IMR-90 (cell line): ENCODE measurements around the gene RSU1. TPM values are rescaled to one million over a fixed set of nuclear protein-coding genes. Genes with fewer than 3 reads are reported as not detected.

Source experiments
- ATAC-seq: fragments of 200-7000 bp; cut with Tn5 transposase; 2 replicates; pipeline ENCODE4 v1.9.1; 2020; ENCODE audit warnings: low read depth, mild to moderate bottlenecking, moderate library complexity
- BruUV-seq: library from RNA; stranded (reverse); fragments of 400-500 nt; replicated peaks from 2 replicates; lab custom pipeline; 2021; lab: Mats Ljungman, UMichigan
- CTCF ChIA-PET: fragments of 300-600 bp; formaldehyde crosslinking; extraction: SDS; loops from one replicate; lab custom pipeline; 2021; ENCODE audit warnings: antibody characterized with exemption; lab: Yijun Ruan, JAX
- POLR2A ChIA-PET: fragments of 300-600 bp; sonication (Branson Sonifier 250); formaldehyde crosslinking; loops from one replicate; lab custom pipeline; 2022; ENCODE audit warnings: antibody characterized with exemption; ENCODE audit not compliant: unreplicated experiment; lab: Charles Lee
- DNase-seq: peaks from one replicate; pipeline ENCODE4 v3.0.0; 2013
- H2AFZ ChIP-seq: replicated peaks from 2 replicates; pipeline ENCODE3; 2013; ENCODE audit warnings: low read length, mild to moderate bottlenecking; ENCODE audit not compliant: poor library complexity
- H2AK5ac ChIP-seq: 2 replicates; pipeline ENCODE4 v1.6.1; 2013; ENCODE audit warnings: low read depth, low read length, inconsistent platforms
- H2AK9ac ChIP-seq: replicated peaks from 2 replicates; pipeline ENCODE3; 2013; ENCODE audit warnings: mild to moderate bottlenecking, low read depth, low read length, moderate library complexity; ENCODE audit not compliant: poor library complexity
- H2BK120ac ChIP-seq: 2 replicates; pipeline ENCODE4 v1.6.1; 2013; ENCODE audit warnings: low read depth, low read length, inconsistent platforms
- H2BK15ac ChIP-seq: 3 replicates; pipeline ENCODE4 v1.6.1; 2013; ENCODE audit warnings: low read depth, low read length, inconsistent platforms
- H2BK20ac ChIP-seq: 2 replicates; pipeline ENCODE4 v1.6.1; 2013; ENCODE audit warnings: low read depth, mild to moderate bottlenecking, inconsistent platforms, low read length, moderate library complexity
- H2BK5ac ChIP-seq: 2 replicates; pipeline ENCODE4 v1.6.1; 2013; ENCODE audit warnings: mild to moderate bottlenecking, low read depth, low read length, inconsistent platforms; ENCODE audit not compliant: poor library complexity, severe bottlenecking
- H3K14ac ChIP-seq: replicated peaks from 2 replicates; pipeline ENCODE4 v1.6.1; 2013; ENCODE audit warnings: low read depth, low read length, inconsistent platforms
- H3K18ac ChIP-seq: 2 replicates; pipeline ENCODE4 v1.6.1; 2013; ENCODE audit warnings: low read depth, low read length, control low read depth
- H3K23ac ChIP-seq: 2 replicates; pipeline ENCODE4 v1.6.1; 2013; ENCODE audit warnings: low read depth, low read length, inconsistent platforms
- H3K27ac ChIP-seq: 2 replicates; pipeline ENCODE4 v1.5.1; 2013; ENCODE audit warnings: mild to moderate bottlenecking, control low read depth, low read length; ENCODE audit not compliant: insufficient read depth
- H3K27me3 ChIP-seq: 2 replicates; pipeline ENCODE4 v1.6.1; 2013; ENCODE audit warnings: low read length; ENCODE audit not compliant: control insufficient read depth, insufficient read depth
- H3K36me3 ChIP-seq: 2 replicates; pipeline ENCODE4 v1.6.1; 2013; ENCODE audit warnings: low read length, mixed read lengths; ENCODE audit not compliant: control insufficient read depth, insufficient read depth
- H3K4ac ChIP-seq: 2 replicates; pipeline ENCODE4 v1.6.1; 2013; ENCODE audit warnings: low read depth, low read length, inconsistent platforms
- H3K4me1 ChIP-seq: 2 replicates; pipeline ENCODE4 v1.6.1; 2013; ENCODE audit warnings: low read length, mixed read lengths; ENCODE audit not compliant: control insufficient read depth, insufficient read depth
- H3K4me2 ChIP-seq: 2 replicates; pipeline ENCODE4 v1.6.1; 2013; ENCODE audit warnings: low read depth, mild to moderate bottlenecking, control low read depth, low read length, moderate library complexity
- H3K4me3 ChIP-seq: 2 replicates; pipeline ENCODE4 v1.5.1; 2013; ENCODE audit warnings: low read depth, mild to moderate bottlenecking, control low read depth, low read length, moderate library complexity; ENCODE audit not compliant: insufficient read depth
- H3K56ac ChIP-seq: 2 replicates; pipeline ENCODE4 v1.6.1; 2013; ENCODE audit warnings: low read length, inconsistent platforms; ENCODE audit not compliant: insufficient read depth; ENCODE audit errors: extremely low read depth
- H3K79me1 ChIP-seq, 2 experiments: 2 replicates each; pipeline ENCODE4 v1.6.1; 2013; ENCODE audit warnings: low read length in 2 of 2, inconsistent platforms in 1 of 2, low read depth in 1 of 2
- H3K9ac ChIP-seq: 2 replicates; pipeline ENCODE4 v1.6.1; 2013; ENCODE audit warnings: low read depth, low read length, control low read depth
- H3K9me1 ChIP-seq: 2 replicates; pipeline ENCODE4 v1.6.1; 2013; ENCODE audit warnings: low read length, inconsistent platforms; ENCODE audit not compliant: insufficient read depth
- H3K9me3 ChIP-seq: 2 replicates; pipeline ENCODE4 v1.6.1; 2013; ENCODE audit warnings: low read length; ENCODE audit not compliant: control insufficient read depth, insufficient read depth
- H4K20me1 ChIP-seq: 2 replicates; pipeline ENCODE4 v1.6.1; 2013; ENCODE audit warnings: low read length, inconsistent platforms; ENCODE audit not compliant: insufficient read depth
- H4K5ac ChIP-seq: 2 replicates; pipeline ENCODE4 v1.6.1; 2013; ENCODE audit warnings: mild to moderate bottlenecking, low read depth, low read length, control low read depth
- H4K8ac ChIP-seq, 2 experiments: 2 replicates each; pipeline ENCODE4 v1.6.1; 2013; ENCODE audit warnings: low read depth in 2 of 2, low read length in 2 of 2, control low read depth in 1 of 2, inconsistent platforms in 1 of 2
- H4K91ac ChIP-seq: 2 replicates; pipeline ENCODE4 v1.6.1; 2013; ENCODE audit warnings: low read depth, low read length, inconsistent platforms; ENCODE audit not compliant: insufficient read depth
- BHLHE40 ChIP-seq: fragments of 150-350 bp; IDR thresholded peaks from 2 replicates; pipeline ENCODE4 v1.6.1; 2016; ENCODE audit warnings: mild to moderate bottlenecking, low read depth, low read length
- CEBPB ChIP-seq: IDR thresholded peaks from 2 replicates; pipeline ENCODE4 v1.6.1; 2012; ENCODE audit warnings: low read depth, low read length, improper control_type of control experiment
- CHD1 ChIP-seq: IDR thresholded peaks from 2 replicates; pipeline ENCODE4 v1.6.1; 2012; ENCODE audit warnings: low read depth, low read length, improper control_type of control experiment
- CTCF ChIP-seq: conservative IDR thresholded peaks from 2 replicates; pipeline ENCODE4 v1.5.1; 2012; ENCODE audit warnings: mild to moderate bottlenecking, low read depth, low read length, improper control_type of control experiment
- ELK1 ChIP-seq: fragments of 150-350 bp; IDR thresholded peaks from 2 replicates; pipeline ENCODE4 v1.6.1; 2016; ENCODE audit warnings: low read depth, mild to moderate bottlenecking, low read length, moderate library complexity, borderline replicate concordance
- FOS ChIP-seq: fragments of 150-350 bp; IDR thresholded peaks from 2 replicates; pipeline ENCODE4 v1.6.1; 2016; ENCODE audit warnings: low read depth, low read length
- MAFK ChIP-seq: IDR thresholded peaks from 2 replicates; pipeline ENCODE4 v1.6.1; 2012; ENCODE audit warnings: low read depth, low read length, improper control_type of control experiment
- MAZ ChIP-seq: IDR thresholded peaks from 2 replicates; pipeline ENCODE4 v1.6.1; 2012; ENCODE audit warnings: low read depth, mild to moderate bottlenecking, low read length, improper control_type of control experiment, moderate library complexity, borderline replicate concordance
- MXI1 ChIP-seq: IDR thresholded peaks from 2 replicates; pipeline ENCODE4 v1.6.1; 2012; ENCODE audit warnings: low read depth, mild to moderate bottlenecking, low read length, moderate library complexity, borderline replicate concordance
- NFE2L2 ChIP-seq: fragments of 150-350 bp; IDR thresholded peaks from 2 replicates; pipeline ENCODE4 v1.6.1; 2016; ENCODE audit warnings: low read depth, mild to moderate bottlenecking, low read length
- POLR2A ChIP-seq: IDR thresholded peaks from 2 replicates; pipeline ENCODE4 v1.6.1; 2012; ENCODE audit warnings: mild to moderate bottlenecking, low read depth, low read length
- RAD21 ChIP-seq: IDR thresholded peaks from 2 replicates; pipeline ENCODE4 v1.6.1; 2012; ENCODE audit warnings: low read length, improper control_type of control experiment
- RCOR1 ChIP-seq: IDR thresholded peaks from 2 replicates; pipeline ENCODE4 v1.6.1; 2012; ENCODE audit warnings: mild to moderate bottlenecking, low read length, improper control_type of control experiment; ENCODE audit not compliant: insufficient replicate concordance
- RFX5 ChIP-seq: IDR thresholded peaks from 2 replicates; pipeline ENCODE4 v1.8.0; 2012; ENCODE audit warnings: low read depth, mild to moderate bottlenecking, low read length, moderate library complexity
- SMC3 ChIP-seq: fragments of 150-350 bp; IDR thresholded peaks from 2 replicates; pipeline ENCODE4 v1.6.1; 2016; ENCODE audit warnings: low read depth, mild to moderate bottlenecking, antibody characterized with exemption, low read length, moderate library complexity
- USF2 ChIP-seq: fragments of 150-350 bp; IDR thresholded peaks from 2 replicates; pipeline ENCODE4 v1.6.1; 2017; ENCODE audit warnings: mild to moderate bottlenecking, antibody characterized with exemption, low read length, low read depth
- WGBS, 2 experiments: methylation state at CpG; one replicate each; pipeline versions ENCODE4 v1.1.5 to v1.1.7; 2013; ENCODE audit warnings: missing lambda C conversion rate in 2 of 2; ENCODE audit not compliant: insufficient read length in 1 of 2; ENCODE audit errors: extremely low coverage in 2 of 2; 5-methylcytosine and 5-hydroxymethylcytosine counted together
- dilution Hi-C: fragments of 300-500 bp; cut with HindIII; formaldehyde crosslinking; loops from one replicate; pipeline ENCODE4 v1.14.3; 2018; ENCODE audit warnings: low sequenced_read_pairs; ENCODE audit not compliant: unreplicated experiment
- in situ Hi-C: fragments of 300-500 bp; cut with MboI; formaldehyde crosslinking; loops from 3 replicates; pipeline ENCODE4 v1.14.3; 2019; ENCODE audit warnings: low sequenced_read_pairs, inconsistent platforms, mixed read lengths
- intact Hi-C: fragments of 100-400 bp; cut with micrococcal nuclease; formaldehyde crosslinking; loops from 2 replicates; pipeline ENCODE4 v1.10.0; 2022
- polyA plus RNA-seq, 3 experiments: library from polyadenylated mRNA; depleted of rRNA; stranded (reverse); fragments of >200 nt; gene quantifications; 2 replicates each; pipeline ENCODE4 v1.2.3, GENCODE V29; 2012; ENCODE audit warnings: low replicate concordance in 1 of 3
- total RNA-seq: library from RNA; depleted of rRNA; stranded (reverse); fragments of >200 nt; gene quantifications from 2 replicates; pipeline ENCODE4 v1.2.3, GENCODE V29; 2012

Gene RSU1
- total and polyA plus RNA-seq, 2 of the 4 experiments (the other 2 are of a cell fraction): 134 to 148 TPM

GRCh38 chr10:16847644-16848043 lies 30.4 kb upstream of the RSU1 start:
- no peak for TF ChIP-seq MAZ
- no peak for TF ChIP-seq FOS
- no peak for TF ChIP-seq NFE2L2
- no peak for TF ChIP-seq BHLHE40
- no peak for TF ChIP-seq CEBPB
- TF ChIP-seq RAD21: no peak
- no peak for TF ChIP-seq CTCF
- no peak for TF ChIP-seq MXI1
- TF ChIP-seq CHD1: no peak
- TF ChIP-seq RCOR1: no peak
- no peak for TF ChIP-seq USF2
- no peak for TF ChIP-seq SMC3
- TF ChIP-seq MAFK: no peak
- TF ChIP-seq RFX5: no peak
- no peak for TF ChIP-seq POLR2A
- TF ChIP-seq ELK1: no peak
- Histone ChIP-seq H3K36me3 (no peaks in the 10 kb centered on the region), H2BK15ac (peak overlapping the region; percentile 78; the same call in 1 of the 3 replicates), H3K14ac (0 out of 2 replicates have a peak overlapping the region, but pooled peaks have one; percentile 45), H3K4me3 (no peak overlapping the region), H3K27me3 (no peaks in the 10 kb centered on the region), H4K5ac (no peak overlapping the region), H3K4me1 (peaks cover 6% of the 10 kb centered on the region; the same call in 1 of the 2 replicates), H3K9ac (no peak overlapping the region), H4K8ac (no peak overlapping the region), H3K23ac (no peak overlapping the region), H2BK20ac (no peak overlapping the region), H2BK120ac (no peak overlapping the region), H3K18ac (no peak overlapping the region), H3K9me1 (no peaks in the 10 kb centered on the region), H3K79me1 (no peaks in the 10 kb centered on the region), H2AK9ac (no peak overlapping the region), H2AFZ (no peak overlapping the region), H3K9me3 (no peaks in the 10 kb centered on the region), H3K4me2 (no peak overlapping the region), H4K91ac (no peak overlapping the region), H3K4ac (no peak overlapping the region), H4K20me1 (no peaks in the 10 kb centered on the region), H3K27ac (no peak overlapping the region), H2BK5ac (no peak overlapping the region), H2AK5ac (0 out of 2 replicates have a peak overlapping the region, but pooled peaks have one; percentile 58), H3K56ac (no peak overlapping the region)
- no CpG with 5 or more reads among the region's 6 CpGs for WGBS, 2 experiments
- ChIA-PET POLR2A (interaction anchor here (0.6 kb wide), 1 partner anchor 409 kb away, joined by 3 read pairs; no protein-coding TSS in a partner anchor), CTCF (interaction anchor here (0.6 to 0.7 kb wide), 2 partner anchors 176 to 404 kb away, joined by 3 to 4 read pairs; no protein-coding TSS in a partner anchor)
- intact Hi-C loops: no loop called here
- ATAC-seq (no peak), DNase-seq (peak; percentile 29)
- BruUV-seq: no TSS peak
- dilution Hi-C loops: no loop called here
- in situ Hi-C loops: loop anchor here (25.0 kb wide), 2 partner anchors 765 to 1390 kb away; partner anchors contain the start of gene HACD1
